ENCODE data around the gene MPZL2. TPM values are rescaled to one million over a fixed set of nuclear protein-coding genes. Genes with fewer than 3 reads are reported as not detected.

Gene MPZL2
- total RNA-seq, 1 experiment from 2014 or later, result 0.26 TPM

GRCh38 chr11:118215765-118216164 is 48.3 kb downstream of the MPZL2 start:
- no peaks in the 10 kb centered on the region for H3K79me2 ChIP-seq (ENCODE audit: insufficient read depth, low read length)
- H3K4me2 ChIP-seq (ENCODE audit: insufficient read depth, insufficient read length, low read length), result no peak overlapping the region
- H3K27ac ChIP-seq (ENCODE audit: insufficient read length, low read depth, low read length), result no peak overlapping the region
- H3K9ac ChIP-seq (ENCODE audit: extremely low read depth, insufficient read length, low read length), result no peak overlapping the region
- no peaks in the 10 kb centered on the region for H4K20me1 ChIP-seq (ENCODE audit: control insufficient read depth, insufficient read depth, insufficient read length)
- H2BK5ac ChIP-seq (ENCODE audit: insufficient read length, low read length), result no peak overlapping the region
- no peak overlapping the region for H3T11ph ChIP-seq (ENCODE audit: low read length)
- DNase-seq, result no peak
- H3K56ac ChIP-seq (ENCODE audit: insufficient read length, low read depth, low read length), result no peak overlapping the region
- Mint-ChIP-seq H3K27ac (no peak overlapping the region), H3K9me3 (peaks cover 0 to 6% of the 10 kb centered on the region in 2 experiments; a peak in 3 of 5 replicates), H3K27me3 (ENCODE audit: low read depth) (peaks cover 11% of the 10 kb centered on the region), H3K36me3 (ENCODE audit: insufficient read depth in 1 of 3, low read depth in 3 of 3) (peaks cover 0 to 6% (median 0%) of the 10 kb centered on the region in 3 experiments; a peak in 3 of 7 replicates), H3K4me3 (no peak overlapping the region), H3K4me1 (peaks cover 40% of the 10 kb centered on the region in 2 experiments)
- H3K23ac ChIP-seq (ENCODE audit: insufficient read length, low read depth, low read length), result no peak overlapping the region
- no peak overlapping the region for H2BK12ac ChIP-seq (ENCODE audit: insufficient read length, low read depth, low read length)
- no peak overlapping the region for H3K14ac ChIP-seq (ENCODE audit: insufficient read depth, low read length)
- no peak overlapping the region for H3K4ac ChIP-seq (ENCODE audit: low read depth, low read length)
- H3K79me1 ChIP-seq (ENCODE audit: insufficient read depth, low read depth, low read length, poor library complexity, severe bottlenecking), result no peaks in the 10 kb centered on the region
- H3K27me3 ChIP-seq (ENCODE audit: insufficient read depth, low read length), result no peaks in the 10 kb centered on the region
- peaks cover 21% of the 10 kb centered on the region for H3K4me1 ChIP-seq (ENCODE audit: insufficient read depth, low read length)
- WGBS (ENCODE audit: extremely low coverage, insufficient read length, low lambda C conversion rate), result no CpG with 5 or more reads among the region's 7 CpGs
- no peaks in the 10 kb centered on the region for H3K23me2 ChIP-seq (ENCODE audit: insufficient read length, low read depth, low read length, poor library complexity, severe bottlenecking)
- no peak overlapping the region for H4K8ac ChIP-seq (replicated peaks; ENCODE audit: insufficient read length, low read depth, low read length)
- no peak overlapping the region for H2BK15ac ChIP-seq (ENCODE audit: low read depth, low read length)
- H2AK5ac ChIP-seq (ENCODE audit: insufficient read length, low read length), result no peak overlapping the region
- no peak overlapping the region for H2BK120ac ChIP-seq (ENCODE audit: low read depth, low read length, poor library complexity, severe bottlenecking)
- no peak for TF ChIP-seq CTCF (conservative IDR thresholded peaks at IDR 0.05)
- no peak overlapping the region for H3K18ac ChIP-seq (ENCODE audit: insufficient read length, low read depth, low read length)
- no peak overlapping the region for H2BK20ac ChIP-seq (ENCODE audit: low read depth, low read length, poor library complexity, severe bottlenecking)
- H3K9me3 ChIP-seq (ENCODE audit: control insufficient read depth, low read depth, low read length), result no peaks in the 10 kb centered on the region
- H2AFZ ChIP-seq (ENCODE audit: low read length), result no peak overlapping the region
- H4K5ac ChIP-seq (ENCODE audit: insufficient read length, low read depth, low read length), result no peak overlapping the region
- no peak overlapping the region for H4K91ac ChIP-seq (ENCODE audit: insufficient read length, low read depth, low read length)

Measured in H9 (cell line).